H9 (cell line): Measurements from ENCODE around the gene RAD23A. TPM values are rescaled to one million over a fixed set of nuclear protein-coding genes. Genes with fewer than 3 reads are reported as not detected.

Experiments used
- DNase-seq: peaks from one replicate; pipeline ENCODE4 v3.0.0-alpha.2; 2017
- H2AFZ ChIP-seq: one replicate; pipeline ENCODE4 v1.6.1; 2013; ENCODE audit warnings: mild to moderate bottlenecking, low read length, control low read depth, moderate library complexity
- H2AK5ac ChIP-seq: 2 replicates; pipeline ENCODE4 v1.6.1; 2013; ENCODE audit warnings: low read length, control low read depth, mixed read lengths; ENCODE audit not compliant: insufficient read length
- H2BK120ac ChIP-seq: one replicate; pipeline ENCODE4 v1.6.1; 2013; ENCODE audit warnings: low read depth, mild to moderate bottlenecking, low read length, control low read depth, inconsistent platforms; ENCODE audit not compliant: poor library complexity, severe bottlenecking
- H2BK12ac ChIP-seq: 2 replicates; pipeline ENCODE4 v1.6.1; 2013; ENCODE audit warnings: low read length, control low read depth, mixed read lengths, low read depth; ENCODE audit not compliant: insufficient read length
- H2BK15ac ChIP-seq: 2 replicates; pipeline ENCODE4 v1.6.1; 2013; ENCODE audit warnings: low read depth, low read length, control low read depth
- H2BK20ac ChIP-seq: one replicate; pipeline ENCODE4 v1.6.1; 2013; ENCODE audit warnings: low read depth, mild to moderate bottlenecking, low read length, control low read depth, inconsistent platforms; ENCODE audit not compliant: poor library complexity, severe bottlenecking
- H2BK5ac ChIP-seq: 2 replicates; pipeline ENCODE4 v1.6.1; 2013; ENCODE audit warnings: low read length, control low read depth, mixed read lengths; ENCODE audit not compliant: insufficient read length
- H3K14ac ChIP-seq: 2 replicates; pipeline ENCODE4 v1.6.1; 2013; ENCODE audit warnings: low read length, control low read depth; ENCODE audit not compliant: insufficient read depth
- H3K18ac ChIP-seq: 2 replicates; pipeline ENCODE4 v1.6.1; 2013; ENCODE audit warnings: low read depth, mild to moderate bottlenecking, mixed read lengths, low read length, control low read depth; ENCODE audit not compliant: insufficient read length
- H3K23ac ChIP-seq: 2 replicates; pipeline ENCODE4 v1.6.1; 2013; ENCODE audit warnings: low read length, control low read depth, mixed read lengths, low read depth; ENCODE audit not compliant: insufficient read length
- H3K23me2 ChIP-seq: 2 replicates; pipeline ENCODE4 v1.6.1; 2013; ENCODE audit warnings: low read depth, mild to moderate bottlenecking, mixed read lengths, low read length, control low read depth; ENCODE audit not compliant: insufficient read length, poor library complexity, severe bottlenecking
- H3K27ac ChIP-seq: 2 replicates; pipeline ENCODE4 v1.5.1; 2013; ENCODE audit warnings: low read length, control low read depth, mixed read lengths, low read depth; ENCODE audit not compliant: insufficient read length
- H3K27me3 ChIP-seq: 2 replicates; pipeline ENCODE4 v1.6.1; 2013; ENCODE audit warnings: low read length, control low read depth, inconsistent platforms; ENCODE audit not compliant: insufficient read depth
- H3K4ac ChIP-seq: 2 replicates; pipeline ENCODE4 v1.6.1; 2013; ENCODE audit warnings: low read depth, mild to moderate bottlenecking, control low read depth, inconsistent platforms, low read length, moderate library complexity
- H3K4me1 ChIP-seq: 2 replicates; pipeline ENCODE4 v1.6.1; 2013; ENCODE audit warnings: low read length, control low read depth, inconsistent platforms; ENCODE audit not compliant: insufficient read depth
- H3K4me2 ChIP-seq: 2 replicates; pipeline ENCODE4 v1.6.1; 2013; ENCODE audit warnings: low read length, control low read depth, mixed read lengths; ENCODE audit not compliant: insufficient read length, insufficient read depth
- H3K56ac ChIP-seq: 2 replicates; pipeline ENCODE4 v1.6.1; 2013; ENCODE audit warnings: low read depth, mild to moderate bottlenecking, mixed read lengths, low read length, control low read depth; ENCODE audit not compliant: insufficient read length
- H3K79me1 ChIP-seq: 2 replicates; pipeline ENCODE4 v1.6.1; 2013; ENCODE audit warnings: low read depth, mild to moderate bottlenecking, moderate library complexity, low read length, control low read depth, inconsistent platforms; ENCODE audit not compliant: insufficient read depth, poor library complexity, severe bottlenecking
- H3K79me2 ChIP-seq: 2 replicates; pipeline ENCODE4 v1.6.1; 2013; ENCODE audit warnings: low read length, control low read depth, inconsistent platforms; ENCODE audit not compliant: insufficient read depth
- H3K9ac ChIP-seq: 2 replicates; pipeline ENCODE4 v1.6.1; 2013; ENCODE audit warnings: low read length, control low read depth, mixed read lengths; ENCODE audit not compliant: insufficient read length; ENCODE audit errors: extremely low read depth
- H3K9me3 ChIP-seq: one replicate; pipeline ENCODE4 v1.6.1; 2013; ENCODE audit warnings: low read depth, low read length, inconsistent platforms; ENCODE audit not compliant: control insufficient read depth
- H3T11ph ChIP-seq: one replicate; pipeline ENCODE4 v1.6.1; 2013; ENCODE audit warnings: mild to moderate bottlenecking, low read length, control low read depth, inconsistent platforms
- H4K20me1 ChIP-seq: one replicate; pipeline ENCODE4 v1.6.1; 2013; ENCODE audit not compliant: control insufficient read depth, insufficient read length, insufficient read depth
- H4K5ac ChIP-seq: 2 replicates; pipeline ENCODE4 v1.6.1; 2013; ENCODE audit warnings: low read depth, mild to moderate bottlenecking, mixed read lengths, low read length, control low read depth; ENCODE audit not compliant: insufficient read length
- H4K8ac ChIP-seq: replicated peaks from 2 replicates; pipeline ENCODE4 v1.6.1; 2013; ENCODE audit warnings: low read length, control low read depth, mixed read lengths, low read depth; ENCODE audit not compliant: insufficient read length
- H4K91ac ChIP-seq: 2 replicates; pipeline ENCODE4 v1.6.1; 2013; ENCODE audit warnings: low read depth, mild to moderate bottlenecking, moderate library complexity, mixed read lengths, low read length, control low read depth; ENCODE audit not compliant: insufficient read length
- H3K27ac Mint-ChIP-seq, 3 experiments: 2 replicates in 2 of 3; 3 replicates in 1 of 3; pipeline ENCODE4 v1.8.0; 2020 to 2021; ENCODE audit warnings: mixed read lengths in 3 of 3, mild to moderate bottlenecking in 1 of 3, moderate library complexity in 1 of 3
- H3K27me3 Mint-ChIP-seq: 2 replicates; pipeline ENCODE4 v1.8.0; 2021; ENCODE audit warnings: low read depth, mild to moderate bottlenecking, moderate library complexity, mixed read lengths
- H3K36me3 Mint-ChIP-seq, 3 experiments: 2 replicates in 2 of 3; 3 replicates in 1 of 3; pipeline ENCODE4 v1.8.0; 2020 to 2021; ENCODE audit warnings: low read depth in 3 of 3, mixed read lengths in 3 of 3; ENCODE audit not compliant: insufficient read depth in 1 of 3
- H3K4me1 Mint-ChIP-seq, 2 experiments: 2 replicates each; pipeline ENCODE4 v1.8.0; 2020; ENCODE audit warnings: mixed read lengths in 2 of 2
- H3K4me3 Mint-ChIP-seq, 2 experiments: 2 replicates in 1 of 2; 3 replicates in 1 of 2; pipeline ENCODE4 v1.8.0; 2020 to 2021; ENCODE audit warnings: mild to moderate bottlenecking in 2 of 2, mixed read lengths in 2 of 2, moderate library complexity in 1 of 2
- H3K9me3 Mint-ChIP-seq, 2 experiments: 2 replicates in 1 of 2; 3 replicates in 1 of 2; pipeline ENCODE4 v1.8.0; 2020; ENCODE audit warnings: mild to moderate bottlenecking in 2 of 2, mixed read lengths in 2 of 2, moderate library complexity in 1 of 2
- CTCF ChIP-seq: fragments of 200-600 bp; sonication (generic); conservative IDR thresholded peaks from 3 replicates; pipeline ENCODE4 v1.8.0; 2021; ENCODE audit warnings: antibody characterized with exemption, mild to moderate bottlenecking
- WGBS: extraction: QIAGEN DNeasy Blood & Tissue Kit; methylation state at CpG from one replicate; pipeline ENCODE4 v1.1.7; 2013; ENCODE audit warnings: missing lambda C conversion rate, low lambda C conversion rate, mixed read lengths; ENCODE audit not compliant: insufficient read length; ENCODE audit errors: extremely low coverage; 5-methylcytosine and 5-hydroxymethylcytosine counted together
- total RNA-seq: library from RNA; stranded (reverse); gene quantifications from 2 replicates; pipeline ENCODE4 v1.2.1, GENCODE V29; 2021

RAD23A gene
- total RNA-seq, 1 experiment from 2014 or later = 62.2 TPM

DNA sequence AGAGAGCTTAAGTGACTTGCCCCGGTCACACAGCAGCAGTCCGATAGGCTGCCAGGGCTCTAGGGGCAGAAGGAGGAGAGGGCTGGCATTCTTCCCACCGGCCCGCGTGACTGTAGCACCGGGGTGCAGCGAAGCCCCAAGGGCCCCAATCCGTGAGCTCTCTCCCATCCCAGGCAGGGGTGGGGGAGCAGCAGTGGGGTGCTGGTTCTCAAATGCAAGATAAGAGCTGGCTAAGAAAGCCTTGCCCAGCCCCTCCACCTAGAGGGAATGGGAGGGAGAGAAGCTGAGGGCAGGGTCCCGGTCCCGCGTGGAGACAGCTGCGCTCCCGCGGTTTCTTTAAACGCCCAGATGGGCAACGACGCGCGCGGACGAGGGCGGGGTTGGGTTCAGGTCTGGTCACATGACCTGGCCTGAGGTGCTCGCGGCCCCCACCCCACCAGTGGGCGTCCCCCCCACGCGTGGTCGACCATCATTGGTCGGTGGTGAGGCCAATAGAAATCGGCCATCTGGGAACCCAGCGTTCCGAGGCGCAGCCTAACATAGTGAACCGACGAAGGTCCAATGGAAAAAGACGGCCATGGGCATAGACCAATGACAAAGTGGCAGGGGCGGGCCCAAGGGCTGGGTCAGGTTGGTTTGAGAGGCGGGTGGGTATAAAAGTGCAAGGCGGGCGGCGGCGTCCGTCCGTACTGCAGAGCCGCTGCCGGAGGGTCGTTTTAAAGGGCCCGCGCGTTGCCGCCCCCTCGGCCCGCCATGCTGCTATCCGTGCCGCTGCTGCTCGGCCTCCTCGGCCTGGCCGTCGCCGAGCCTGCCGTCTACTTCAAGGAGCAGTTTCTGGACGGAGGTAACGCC, 7.5 kb upstream of the RAD23A start, which contains the start of gene CALR:
Gene CALR (plus strand): TSS at position 683 of the 852 bp plus-strand sequence. CDS start 71 bp downstream, at position 754.
- Histone ChIP-seq H3K23ac (no peak within 1 kb of the TSS), H2AFZ (no peak within 1 kb of the TSS), H3K27ac (no peak within 1 kb of the TSS), H3K18ac (no peak within 1 kb of the TSS), H3K79me2 (peaks cover 7% of the 10 kb centered on the region; the same call in 1 of the 2 replicates), H2BK5ac (no peak within 1 kb of the TSS), H3K23me2 (peaks cover 7% of the 10 kb centered on the region), H4K8ac (no peak within 1 kb of the TSS), H3T11ph (no peak within 1 kb of the TSS), H4K91ac (no peak within 1 kb of the TSS), H3K56ac (no peak within 1 kb of the TSS), H4K5ac (no peak within 1 kb of the TSS), H2BK20ac (no peak within 1 kb of the TSS), H3K14ac (peak within 1 kb of the TSS; percentile 84), H2BK120ac (no peak within 1 kb of the TSS), H3K4me1 (no peaks in the 10 kb centered on the region; the same call in 1 of the 2 replicates), H2BK15ac (no peak within 1 kb of the TSS), H2AK5ac (no peak within 1 kb of the TSS), H3K4me2 (peak within 1 kb of the TSS; percentile 97), H3K9ac (peak within 1 kb of the TSS; percentile 75), H2BK12ac (no peak within 1 kb of the TSS), H3K4ac (no peak within 1 kb of the TSS), H3K79me1 (peaks cover 6% of the 10 kb centered on the region), H4K20me1 (no peaks in the 10 kb centered on the region), H3K9me3 (no peaks in the 10 kb centered on the region), H3K27me3 (no peaks in the 10 kb centered on the region)
- WGBS = no CpG with 5 or more reads among the region's 63 CpGs
- Mint-ChIP-seq H3K27ac (peak within 1 kb of the TSS; percentile 94 to 97 (median 97)), H3K4me1 (peaks cover 19 to 39% of the 10 kb centered on the region in 2 experiments), H3K9me3 (no peaks in the 10 kb centered on the region; a peak in 1 of 5 replicates), H3K36me3 (peaks cover 41 to 49% (median 44%) of the 10 kb centered on the region in 3 experiments), H3K27me3 (no peaks in the 10 kb centered on the region; the same call in 1 of the 2 replicates), H3K4me3 (peak within 1 kb of the TSS; percentile 98 to 99)
- no peak for TF ChIP-seq CTCF
- peak; percentile 98 for DNase-seq
